Right cardiac atrium (tissue), 5 donors: ENCODE measurements around the gene LDLRAD4. TPM values are rescaled to one million over a fixed set of nuclear protein-coding genes. Genes with fewer than 3 reads are reported as not detected.
A peak's percentile ranks its signal among the peaks of the same experiment; 100 is the strongest.

ENCODE experiments used
- ATAC-seq, 2 donors: fragments of 200-7000 bp; cut with Tn5 transposase; one replicate each; pipeline versions ENCODE4 v1.8.0 to v1.9.1; 2020; ENCODE audit warnings: moderate library complexity in 2 of 2, mild to moderate bottlenecking in 1 of 2
- DNase-seq, 3 donors: peaks; one replicate each; pipeline ENCODE4 v3.0.0-alpha.2; 2020
- H3K27ac ChIP-seq: one replicate; pipeline ENCODE4 v1.5.1; 2013; ENCODE audit warnings: mild to moderate bottlenecking, low read length, control low read depth, moderate library complexity
- H3K27me3 ChIP-seq: one replicate; pipeline ENCODE4 v1.6.1; 2013; ENCODE audit not compliant: control insufficient read depth, insufficient read depth
- H3K4me1 ChIP-seq: one replicate; pipeline ENCODE4 v1.6.1; 2013; ENCODE audit warnings: low read length; ENCODE audit not compliant: control insufficient read depth, insufficient read depth
- H3K4me3 ChIP-seq: one replicate; pipeline ENCODE4 v1.5.1; 2013; ENCODE audit warnings: low read length, control low read depth
- H3K9me3 ChIP-seq: one replicate; pipeline ENCODE4 v1.6.1; 2013; ENCODE audit warnings: low read length; ENCODE audit not compliant: control insufficient read depth
- WGBS: extraction: QIAGEN DNeasy Blood & Tissue Kit; methylation state at CpG from one replicate; pipeline ENCODE4 v1.1.7; 2013; 5-methylcytosine and 5-hydroxymethylcytosine counted together
- intact Hi-C, 4 donors: fragments of 100-400 bp; cut with DNase I; formaldehyde crosslinking; loops; one replicate each; pipeline versions ENCODE4 v1.11.0 to v1.14.0; 2022 to 2023
- polyA plus RNA-seq: library from polyadenylated mRNA; stranded (reverse); fragments of 200-250 nt; gene quantifications from one replicate; pipeline ENCODE4 v1.2.3, GENCODE V29; 2013
- total RNA-seq, 4 donors: library from RNA; stranded (reverse); fragmentation: NEBNext Ultra II Directional; extraction: Animal tissue kit (Norgen Biotek cat#: 25700); gene quantifications; one replicate each; pipeline ENCODE4 v1.2.1, GENCODE V29; 2021
- donor health status: healthy with polysubstance abuse.
- donor health status: DM: no; HTN: yes; CAD: no.
- donor health status: DM: no; HTN: no; CAD: no.
- donor health status: DM: no; HTN: yes; CAD: no; lungs with severe emphysema.
- donor health status: DM: yes; HTN: yes; CAD: no.

Gene LDLRAD4
- total and polyA plus RNA-seq, 5 donors = 25.7 to 159 (median 68.1) TPM

- Histone ChIP-seq H3K27me3 (no peaks in the 10 kb centered on the region), H3K9me3 (no peaks in the 10 kb centered on the region), H3K4me1 (no peaks in the 10 kb centered on the region), H3K27ac (no peak overlapping the region), H3K4me3 (no peak overlapping the region)
- no peak for ATAC-seq
- WGBS = 95% methylated on average over 10 of the region's 10 CpGs
- peak in 1 of 3 donors; percentile 30 for DNase-seq
- intact Hi-C loops = no loop called here
Measured at GRCh38 chr18:13311193-13311592, 92.6 kb downstream of the LDLRAD4 start.

GRCh38 chr18:13312515-13312914, 94.0 kb downstream of the LDLRAD4 start:
- H3K27ac ChIP-seq = no peak overlapping the region
- intact Hi-C loops = no loop called here
- no peaks in the 10 kb centered on the region for H3K4me1 ChIP-seq
- no peaks in the 10 kb centered on the region for H3K27me3 ChIP-seq
- over 99% methylated on average over 4 of the region's 4 CpGs for WGBS
- no peak for ATAC-seq
- H3K4me3 ChIP-seq = no peak overlapping the region
- no peak for DNase-seq
- no peaks in the 10 kb centered on the region for H3K9me3 ChIP-seq

- intact Hi-C loops = no loop called here
- DNase-seq (no peak), ATAC-seq (peak in 1 of 2 donors; percentile 37)
- WGBS = 78% methylated on average over 19 of the region's 19 CpGs
- H3K27me3 ChIP-seq = no peaks in the 10 kb centered on the region
- H3K4me3 ChIP-seq = no peak overlapping the region
- no peaks in the 10 kb centered on the region for H3K4me1 ChIP-seq
- H3K9me3 ChIP-seq = no peaks in the 10 kb centered on the region
- no peak overlapping the region for H3K27ac ChIP-seq
Measured at GRCh38 chr18:13313006-13313686, 94.6 kb downstream of the LDLRAD4 start.

- H3K27me3 ChIP-seq = no peaks in the 10 kb centered on the region
- no peaks in the 10 kb centered on the region for H3K9me3 ChIP-seq
- no peaks in the 10 kb centered on the region for H3K4me1 ChIP-seq
- intact Hi-C loops = no loop called here
- DNase-seq = no peak
- no peak for ATAC-seq
- no peak overlapping the region for H3K27ac ChIP-seq
- 71% methylated on average over 2 of the region's 2 CpGs for WGBS
- no peak overlapping the region for H3K4me3 ChIP-seq
Measured at GRCh38 chr18:13315000-13315399, 96.4 kb downstream of the LDLRAD4 start.

GRCh38 chr18:13316063-13316462, 97.5 kb downstream of the LDLRAD4 start:
- intact Hi-C loops = no loop called here
- WGBS = 95% methylated on average over 3 of the region's 3 CpGs
- DNase-seq (no peak), ATAC-seq (no peak)
- Histone ChIP-seq H3K27ac (no peak overlapping the region), H3K9me3 (no peaks in the 10 kb centered on the region), H3K4me3 (no peak overlapping the region), H3K27me3 (no peaks in the 10 kb centered on the region), H3K4me1 (peaks cover 3% of the 10 kb centered on the region)

GRCh38 chr18:13317801-13318200, 99.2 kb downstream of the LDLRAD4 start:
- Histone ChIP-seq H3K4me1 (peaks cover 3% of the 10 kb centered on the region), H3K9me3 (no peaks in the 10 kb centered on the region), H3K27ac (no peak overlapping the region), H3K27me3 (no peaks in the 10 kb centered on the region), H3K4me3 (no peak overlapping the region)
- ATAC-seq (no peak), DNase-seq (no peak)
- WGBS = 87% methylated on average over 9 of the region's 9 CpGs
- intact Hi-C loops = no loop called here

GRCh38 chr18:13318731-13319501, 100.4 kb downstream of the LDLRAD4 start:
- intact Hi-C loops = no loop called here
- peak; percentile 30 to 58 for ATAC-seq
- 79% methylated on average over 19 of the region's 19 CpGs for WGBS
- DNase-seq = peak in 1 of 3 donors; percentile 51
- Histone ChIP-seq H3K27me3 (no peaks in the 10 kb centered on the region), H3K9me3 (no peaks in the 10 kb centered on the region), H3K4me1 (peaks cover 3% of the 10 kb centered on the region), H3K27ac (peak overlapping the region; percentile 31), H3K4me3 (no peak overlapping the region)

- DNase-seq (no peak), ATAC-seq (peak; percentile 9 to 49)
- Histone ChIP-seq H3K4me1 (peaks cover 3% of the 10 kb centered on the region), H3K27ac (no peak overlapping the region), H3K4me3 (no peak overlapping the region), H3K9me3 (no peaks in the 10 kb centered on the region), H3K27me3 (no peaks in the 10 kb centered on the region)
- WGBS = 28% methylated on average over 4 of the region's 4 CpGs
- intact Hi-C loops = no loop called here
Measured at GRCh38 chr18:13319629-13320028, 101.1 kb downstream of the LDLRAD4 start.

GRCh38 chr18:13320096-13320495, 101.5 kb downstream of the LDLRAD4 start:
- intact Hi-C loops = no loop called here
- Histone ChIP-seq H3K4me3 (no peak overlapping the region), H3K9me3 (no peaks in the 10 kb centered on the region), H3K27me3 (no peaks in the 10 kb centered on the region), H3K4me1 (peaks cover 3% of the 10 kb centered on the region), H3K27ac (no peak overlapping the region)
- 70% methylated on average over 8 of the region's 8 CpGs for WGBS
- ATAC-seq (no peak), DNase-seq (no peak)

- 91% methylated on average over 17 of the region's 17 CpGs for WGBS
- H3K4me3 ChIP-seq = no peak overlapping the region
- intact Hi-C loops = no loop called here
- DNase-seq = peak in 1 of 3 donors; percentile 52
- H3K27ac ChIP-seq = no peak overlapping the region
- peaks cover 3% of the 10 kb centered on the region for H3K4me1 ChIP-seq
- no peaks in the 10 kb centered on the region for H3K9me3 ChIP-seq
- no peak for ATAC-seq
- H3K27me3 ChIP-seq = no peaks in the 10 kb centered on the region
Measured at GRCh38 chr18:13320891-13321425, 102.4 kb downstream of the LDLRAD4 start.

GRCh38 chr18:13321923-13322322, 103.4 kb downstream of the LDLRAD4 start:
- no peaks in the 10 kb centered on the region for H3K9me3 ChIP-seq
- no peak for DNase-seq
- no peak overlapping the region for H3K4me3 ChIP-seq
- 86% methylated on average over 1 of the region's 1 CpG for WGBS
- H3K27me3 ChIP-seq = no peaks in the 10 kb centered on the region
- intact Hi-C loops = no loop called here
- ATAC-seq = no peak
- H3K27ac ChIP-seq = no peak overlapping the region
- H3K4me1 ChIP-seq = peaks cover 3% of the 10 kb centered on the region
